Measurements from ENCODE around the gene AGBL2. TPM values are rescaled to one million over a fixed set of nuclear protein-coding genes. Genes with fewer than 3 reads are reported as not detected.

The AGBL2 gene
- total and polyA plus RNA-seq, 9 of the 15 experiments (the other 6 are each of a cell fraction or from before 2014, with no cell fraction given): 0.57 to 6.5 (median 1.3) TPM

GRCh38 chr11:47686151-47686550 lies 29.0 kb downstream of the AGBL2 start (continued):
- no peak for TF ChIP-seq HMGXB4 (CRISPR knock-in tag; IDR thresholded peaks at IDR 0.05)
- TF ChIP-seq NKRF (IDR thresholded peaks at IDR 0.05; ENCODE audit: borderline replicate concordance): no peak
- no peak for TF ChIP-seq NFIX (CRISPR knock-in tag; IDR thresholded peaks at IDR 0.05; ENCODE audit: low read depth)
- TF ChIP-seq KLF1 (tag; IDR thresholded peaks at IDR 0.05): no peak
- no peak for TF ChIP-seq NR3C1 (CRISPR knock-in tag; IDR thresholded peaks at IDR 0.05)
- TF ChIP-seq ZNF449 (CRISPR knock-in tag; IDR thresholded peaks at IDR 0.05): no peak
- TF ChIP-seq TAF7 (tag; IDR thresholded peaks at IDR 0.05): no peak

All from K562 (cell line).